HG02973 (cell line): ENCODE measurements around the gene PRKAG2.
"Not testable (repeated sequence)": the region's sequence is repeated elsewhere in the genome, so short reads cannot be mapped to it uniquely, and the experiment has no call there.

Experiments
- ATAC-seq: cut with Tn5 transposase; IDR thresholded peaks from one replicate; pipeline ENCODE4 v1.9.1; 2021; ENCODE audit warnings: moderate library complexity; ENCODE audit not compliant: unreplicated experiment

Gene PRKAG2

DNA sequence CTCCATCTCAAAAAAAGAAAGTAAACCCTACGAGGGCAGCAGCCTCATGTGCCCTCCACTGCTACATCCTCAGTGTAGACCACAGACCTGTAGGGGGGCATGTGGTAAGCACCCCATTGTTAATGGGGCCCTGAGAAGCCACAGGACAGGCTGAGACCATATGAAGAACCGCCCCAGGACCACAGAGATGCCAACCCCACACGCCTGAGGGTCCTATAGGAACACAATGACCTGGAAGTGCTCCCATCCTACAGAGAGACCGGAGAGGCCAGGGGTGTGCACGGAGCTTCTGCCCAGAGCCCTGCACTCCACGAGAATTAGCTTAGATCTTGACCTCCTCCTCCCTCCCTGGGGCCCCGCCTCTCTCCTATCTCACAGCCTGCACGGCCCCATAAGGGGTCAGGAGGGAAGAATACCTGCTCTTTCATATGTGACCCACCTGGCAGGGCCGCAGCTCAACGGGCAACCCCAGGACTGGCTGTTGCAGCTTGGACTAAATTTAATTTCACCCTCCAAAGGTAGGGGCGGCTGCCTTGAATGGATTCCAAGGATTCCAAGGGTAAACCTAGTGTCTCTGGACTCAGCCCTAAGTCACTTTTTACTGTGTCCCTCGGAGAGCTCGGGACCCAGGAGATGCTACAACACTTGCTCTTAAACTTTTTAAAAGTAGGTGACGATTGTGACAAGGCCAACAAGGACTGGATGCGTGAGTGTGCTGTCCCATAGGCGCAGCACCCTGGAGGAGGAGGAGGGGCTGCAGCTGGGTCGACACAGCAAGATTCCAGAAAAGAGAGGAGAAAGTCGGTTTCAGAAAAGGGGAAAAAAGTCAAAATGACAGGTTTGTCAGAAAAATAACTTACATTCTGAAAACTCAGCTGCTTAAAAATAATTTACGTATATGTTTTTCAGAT lies 24.2 kb downstream of the PRKAG2 start:
- ATAC-seq = no peak

DNA sequence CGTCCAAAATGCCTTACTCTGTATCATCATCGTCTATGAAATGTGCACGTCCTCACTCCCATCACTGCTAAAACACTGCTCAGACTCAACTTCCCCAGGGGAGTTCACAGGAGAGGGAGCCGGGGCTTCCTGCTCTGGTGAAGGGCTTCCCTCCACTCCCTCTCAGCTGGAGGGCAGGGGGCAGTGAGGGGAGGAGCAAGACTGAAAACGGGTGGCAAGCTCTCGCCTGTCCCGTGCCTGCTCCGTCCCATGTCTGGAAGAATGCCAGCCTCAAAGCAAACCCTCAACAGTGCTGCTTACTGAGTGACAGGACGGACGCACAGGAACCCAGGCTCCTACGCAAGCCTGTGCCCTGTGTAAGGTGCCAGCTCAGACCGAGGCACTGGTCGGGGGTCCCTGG lies 25.1 kb downstream of the PRKAG2 start:
- ATAC-seq = peak; percentile 22

DNA sequence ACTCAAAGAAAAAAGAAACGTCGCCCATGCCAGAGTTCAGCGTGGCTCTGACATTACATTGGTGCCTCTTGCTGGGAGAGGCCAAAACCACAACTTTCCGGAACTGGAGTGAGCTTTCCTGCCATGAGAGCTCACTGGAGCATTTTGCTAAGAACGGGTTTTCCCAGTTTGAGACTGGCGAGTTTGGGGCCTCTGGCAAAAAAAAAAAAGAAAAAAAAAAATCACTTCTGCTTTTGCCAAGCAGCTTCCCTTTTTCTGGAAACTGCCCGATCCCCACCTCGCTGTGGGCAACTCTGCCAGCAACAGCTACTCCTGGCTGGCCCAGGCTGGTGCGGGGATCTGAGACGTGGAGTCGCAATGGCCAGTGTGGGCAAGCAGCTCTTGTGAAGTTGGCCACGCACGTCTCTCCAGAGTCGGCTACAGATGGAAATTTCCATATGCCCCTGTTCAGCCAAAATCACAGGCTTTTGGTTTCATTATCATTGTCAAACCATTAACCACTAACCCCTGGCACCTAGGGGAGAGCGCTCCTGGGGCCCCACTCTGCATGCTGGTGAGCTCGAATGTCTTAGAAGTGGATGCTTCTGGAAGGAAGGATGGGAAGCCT lies 25.7 kb downstream of the PRKAG2 start:
- peak; percentile 53 for ATAC-seq

DNA sequence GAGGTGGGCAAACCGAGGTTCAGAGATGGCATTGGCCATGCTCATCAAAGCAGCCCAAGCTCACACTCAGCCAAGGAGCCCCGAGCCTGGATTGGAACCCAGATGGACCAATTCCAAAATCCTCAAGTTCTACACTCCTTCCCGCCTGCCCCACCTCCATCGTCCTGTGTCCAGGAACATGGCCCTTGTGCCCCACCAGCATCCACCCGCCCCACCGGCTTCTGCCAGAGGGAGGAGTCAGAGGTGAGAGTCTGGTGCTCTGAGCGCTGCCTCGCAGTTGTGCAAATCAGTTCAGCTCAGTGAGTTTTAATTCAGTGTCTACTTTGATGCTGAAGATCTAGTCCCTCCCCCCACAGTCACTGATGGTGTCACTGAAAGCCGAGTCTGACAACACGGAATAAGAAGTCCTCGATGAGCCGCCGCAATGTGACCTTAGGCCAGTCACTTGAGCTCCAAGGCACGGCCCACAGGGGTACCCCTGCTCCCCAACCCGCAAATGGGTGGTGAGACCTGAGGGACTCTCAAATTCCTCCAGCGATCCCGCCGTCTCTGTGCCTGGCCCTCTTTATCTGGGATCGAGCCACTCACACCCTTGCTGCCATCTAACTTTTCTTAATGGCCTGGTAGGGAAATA lies 26.3 kb downstream of the PRKAG2 start:
- no peak for ATAC-seq

DNA sequence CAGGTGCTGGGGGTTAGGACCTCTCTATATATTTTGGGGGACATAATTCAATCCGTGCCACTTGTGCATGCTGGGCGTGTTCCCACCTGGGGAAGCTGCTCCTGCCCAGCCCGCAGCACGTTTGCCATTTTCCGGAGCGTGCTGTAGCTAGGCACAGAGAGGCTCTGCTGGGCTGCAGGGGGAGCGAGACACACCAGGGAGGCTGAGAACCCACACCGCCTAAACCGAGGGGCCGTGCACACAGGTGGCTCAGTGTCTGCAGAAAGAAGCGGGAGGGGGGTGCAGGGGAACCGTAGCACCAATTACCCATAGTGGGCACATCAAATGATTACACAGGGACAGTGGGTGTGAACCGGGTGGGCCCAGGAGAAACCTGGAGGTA lies 27.0 kb downstream of the PRKAG2 start:
- no peak for ATAC-seq

DNA sequence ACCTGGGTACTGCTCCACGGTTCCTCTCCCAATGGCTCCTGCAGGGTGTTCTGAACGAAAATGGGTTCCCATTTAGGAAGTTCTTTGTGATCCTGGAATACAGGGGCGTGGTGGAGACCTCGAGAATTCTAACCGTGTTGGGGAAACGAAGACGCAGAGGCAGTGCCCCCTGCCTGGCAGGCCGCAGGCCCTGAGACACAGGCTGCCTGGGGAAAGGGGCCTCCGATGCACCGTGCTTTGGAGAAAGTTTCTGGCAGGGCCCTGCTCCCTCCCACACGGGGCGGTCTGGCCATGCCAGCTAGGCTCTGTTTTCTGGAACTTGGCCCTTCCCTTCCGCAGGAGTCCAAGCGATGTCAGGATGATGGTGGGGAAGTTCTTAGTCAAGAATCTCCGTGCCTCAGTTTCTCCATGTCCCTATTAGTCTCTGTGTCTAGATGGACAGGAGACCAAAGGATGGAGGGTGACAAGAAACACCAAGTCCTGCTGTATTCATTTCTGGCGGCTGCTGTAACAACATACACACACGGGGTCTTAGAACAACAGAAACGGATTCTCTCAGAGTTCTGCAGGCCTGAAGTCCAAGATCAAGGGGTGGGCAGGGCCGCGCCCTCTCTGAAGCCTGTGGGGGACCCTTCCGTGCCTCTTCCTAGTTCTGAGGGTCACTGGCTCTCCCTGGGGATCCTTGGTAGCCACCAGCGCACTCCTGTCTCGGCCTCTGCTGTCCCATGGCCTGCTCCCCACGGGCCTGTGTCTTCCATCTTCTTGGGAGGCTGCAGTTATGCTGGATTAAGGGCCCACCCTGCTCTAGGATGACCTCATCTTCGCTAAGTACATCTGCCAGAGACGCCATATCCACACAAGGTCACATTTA lies 27.7 kb downstream of the PRKAG2 start:
- no peak for ATAC-seq

DNA sequence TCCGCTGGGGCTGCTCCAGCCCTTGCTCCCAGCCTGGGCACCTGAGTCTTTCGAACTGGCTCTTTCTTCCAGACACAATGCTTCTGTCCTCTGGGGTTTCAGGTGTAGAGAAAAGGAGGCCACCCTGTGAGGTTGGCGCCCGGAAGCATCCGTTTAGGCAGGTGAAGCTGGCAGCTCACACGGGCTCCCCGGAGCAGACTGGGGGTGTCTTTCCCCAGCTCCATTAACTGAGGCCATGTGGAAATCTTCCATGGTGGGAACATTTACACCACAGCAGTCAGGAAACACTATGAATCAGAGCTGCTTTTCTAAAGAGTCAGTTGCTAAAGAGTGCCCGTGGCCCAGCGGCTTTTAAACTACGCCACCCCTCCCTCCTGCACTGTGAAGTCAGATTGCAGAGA lies 29.2 kb downstream of the PRKAG2 start:
- ATAC-seq = no peak

DNA sequence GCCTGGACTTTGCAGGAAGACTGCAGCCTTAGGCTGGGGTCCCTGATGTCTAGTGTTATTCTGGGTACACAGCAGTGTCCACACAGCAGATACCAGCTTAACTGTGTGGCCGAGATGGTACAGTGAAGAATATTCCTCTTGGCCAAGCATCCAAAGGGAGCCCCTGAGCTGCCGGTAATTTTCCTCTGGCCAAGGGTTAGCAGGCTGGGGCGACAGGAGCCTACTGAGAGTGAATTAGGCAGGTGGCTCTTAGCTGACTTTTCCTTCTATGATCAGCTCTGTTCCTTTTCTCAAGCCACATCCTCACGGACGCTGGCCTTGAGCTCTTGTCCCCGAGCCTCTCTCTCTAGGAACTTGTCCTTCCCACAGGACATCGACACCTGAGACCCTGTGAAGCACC lies 29.8 kb downstream of the PRKAG2 start:
- ATAC-seq = no peak

DNA sequence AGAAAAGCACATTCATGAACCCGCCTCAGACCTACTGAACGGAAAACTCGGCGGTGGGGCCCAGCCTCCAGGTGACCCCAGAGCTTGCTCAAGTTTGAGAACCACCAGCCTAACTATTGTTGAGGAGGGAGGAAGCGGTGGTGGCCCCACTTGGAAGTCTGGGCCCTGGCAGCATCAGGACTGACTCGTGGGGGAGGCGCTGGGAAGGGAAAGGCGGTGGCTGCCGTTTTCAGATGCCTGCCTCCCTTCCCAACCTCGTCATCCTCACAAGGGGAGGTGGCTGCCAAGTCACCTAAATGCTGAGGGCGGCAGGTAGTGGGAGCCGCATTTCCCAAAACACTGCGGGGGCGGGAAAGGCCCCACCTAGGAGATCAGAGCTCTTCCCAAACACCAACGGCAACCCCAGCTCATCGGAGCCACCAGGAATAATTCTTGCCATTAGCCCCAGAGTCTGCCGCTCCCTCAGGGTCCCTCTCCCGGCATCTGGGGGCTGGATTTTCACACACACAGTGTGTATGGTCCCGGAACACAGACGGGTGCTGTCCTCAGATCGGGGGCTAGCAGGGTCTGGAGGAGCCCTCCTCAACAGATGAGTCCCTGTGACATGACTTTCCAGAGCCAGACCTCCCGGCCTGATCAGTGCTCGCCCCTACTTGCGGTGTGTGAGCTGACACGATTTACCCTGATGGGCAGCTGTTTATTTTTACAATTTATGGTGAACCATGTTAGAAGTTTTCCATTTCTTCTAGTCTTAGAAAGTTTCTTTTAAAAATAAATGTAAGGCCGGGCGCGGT lies 31.3 kb downstream of the PRKAG2 start:
- no peak for ATAC-seq

DNA sequence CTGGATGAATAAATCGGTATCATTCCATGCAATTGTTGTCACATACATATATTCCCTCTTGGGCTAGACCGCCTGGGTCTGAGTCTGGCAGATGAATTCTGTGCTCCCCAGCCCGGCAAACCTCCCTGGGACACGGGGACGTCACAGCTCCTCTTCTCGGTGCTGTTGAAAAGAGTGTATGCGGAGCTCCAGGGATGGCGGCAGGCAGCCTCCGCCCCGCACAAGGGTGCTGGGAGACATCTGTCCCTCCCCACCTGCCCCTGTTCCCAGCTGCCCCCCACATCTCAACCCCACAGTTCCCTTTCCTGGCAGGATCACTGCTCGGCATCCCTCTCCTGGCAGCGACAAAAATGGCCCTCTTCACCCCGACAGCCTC lies 32.1 kb downstream of the PRKAG2 start:
- ATAC-seq = no peak

DNA sequence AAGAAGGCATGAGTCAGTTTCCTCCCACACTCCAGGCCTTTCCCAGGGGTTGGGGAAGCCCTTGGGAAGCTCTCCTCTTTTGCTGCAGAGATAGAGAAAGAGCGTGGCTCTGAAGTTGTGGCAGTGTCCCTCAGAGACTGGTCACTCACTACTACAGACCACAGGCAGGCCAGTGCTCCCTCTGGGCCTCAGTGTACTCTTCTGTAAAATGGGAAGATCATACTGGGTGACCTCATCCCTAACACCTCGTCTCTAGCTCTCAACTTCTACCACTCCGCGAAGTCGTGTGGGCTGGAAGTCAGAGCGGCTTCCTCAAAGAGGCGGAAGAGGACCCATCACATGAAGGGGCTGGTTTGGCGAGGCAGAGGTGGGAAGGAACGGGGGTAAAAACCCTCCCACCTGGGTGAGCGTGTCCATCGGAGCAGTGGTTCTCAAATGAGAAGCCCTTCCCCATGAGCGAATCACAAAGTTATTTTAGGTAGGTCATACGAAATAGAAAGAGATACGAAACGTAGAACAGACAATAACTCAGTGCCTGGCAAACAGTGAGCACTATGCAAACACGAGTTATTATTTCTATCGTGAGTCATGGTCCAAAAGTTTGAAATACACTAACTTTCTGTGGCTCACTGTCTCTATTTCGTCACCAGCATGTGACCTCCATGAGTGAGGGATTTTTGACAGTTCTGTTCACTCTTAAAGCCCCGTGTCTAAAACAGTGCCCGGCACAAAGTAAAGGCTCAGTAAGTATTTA lies 32.7 kb downstream of the PRKAG2 start:
- ATAC-seq = no peak

DNA sequence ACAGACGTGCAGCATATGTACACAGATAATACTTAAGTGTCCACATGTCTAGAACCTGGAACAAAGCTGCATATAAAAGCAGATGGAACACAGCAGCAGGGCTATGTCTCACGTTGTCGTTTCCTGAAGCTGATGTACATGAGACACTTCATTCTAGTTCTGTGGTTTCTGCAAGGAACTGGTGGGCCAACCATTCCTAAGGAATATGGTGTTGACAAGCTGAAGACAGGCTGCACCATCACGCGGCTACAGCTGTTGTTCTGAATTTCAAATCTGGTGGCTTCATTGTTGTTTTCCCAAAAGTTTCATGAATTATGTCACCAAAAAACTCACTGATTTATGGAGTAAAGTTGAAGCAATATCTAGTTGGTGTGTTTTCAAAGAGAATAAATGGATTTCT lies 33.7 kb downstream of the PRKAG2 start:
- ATAC-seq = no peak

DNA sequence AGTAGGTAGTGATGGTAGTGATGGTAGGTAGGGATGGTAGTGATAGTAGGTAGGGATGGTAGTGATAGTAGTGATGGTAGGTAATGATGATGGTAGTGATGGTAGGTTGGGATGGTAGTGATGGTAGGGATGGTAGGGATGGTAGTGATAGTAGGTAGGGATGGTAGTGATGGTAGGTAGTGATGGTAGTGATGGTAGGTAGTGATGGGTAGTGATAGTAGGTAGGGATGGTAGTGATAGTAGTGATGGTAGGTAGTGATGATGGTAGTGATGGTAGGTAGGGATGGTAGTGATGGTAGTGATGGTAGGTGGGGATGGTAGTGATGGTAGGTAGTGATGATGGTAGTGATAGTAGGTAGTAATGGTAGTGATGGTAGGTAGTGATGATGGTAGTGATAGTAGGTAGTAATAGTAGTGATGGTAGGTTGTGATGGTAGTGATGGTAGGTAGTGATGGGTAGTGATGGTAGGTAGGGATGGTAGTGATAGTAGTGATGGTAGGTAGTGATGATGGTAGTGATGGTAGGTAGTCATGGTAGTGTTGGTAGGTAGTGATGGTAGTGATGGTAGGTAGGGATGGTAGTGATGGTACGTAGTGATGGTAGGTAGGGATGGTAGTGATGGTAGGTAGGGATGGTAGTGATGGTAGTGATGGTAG lies 35.4 kb downstream of the PRKAG2 start:
- ATAC-seq = not testable (repeated sequence)

DNA sequence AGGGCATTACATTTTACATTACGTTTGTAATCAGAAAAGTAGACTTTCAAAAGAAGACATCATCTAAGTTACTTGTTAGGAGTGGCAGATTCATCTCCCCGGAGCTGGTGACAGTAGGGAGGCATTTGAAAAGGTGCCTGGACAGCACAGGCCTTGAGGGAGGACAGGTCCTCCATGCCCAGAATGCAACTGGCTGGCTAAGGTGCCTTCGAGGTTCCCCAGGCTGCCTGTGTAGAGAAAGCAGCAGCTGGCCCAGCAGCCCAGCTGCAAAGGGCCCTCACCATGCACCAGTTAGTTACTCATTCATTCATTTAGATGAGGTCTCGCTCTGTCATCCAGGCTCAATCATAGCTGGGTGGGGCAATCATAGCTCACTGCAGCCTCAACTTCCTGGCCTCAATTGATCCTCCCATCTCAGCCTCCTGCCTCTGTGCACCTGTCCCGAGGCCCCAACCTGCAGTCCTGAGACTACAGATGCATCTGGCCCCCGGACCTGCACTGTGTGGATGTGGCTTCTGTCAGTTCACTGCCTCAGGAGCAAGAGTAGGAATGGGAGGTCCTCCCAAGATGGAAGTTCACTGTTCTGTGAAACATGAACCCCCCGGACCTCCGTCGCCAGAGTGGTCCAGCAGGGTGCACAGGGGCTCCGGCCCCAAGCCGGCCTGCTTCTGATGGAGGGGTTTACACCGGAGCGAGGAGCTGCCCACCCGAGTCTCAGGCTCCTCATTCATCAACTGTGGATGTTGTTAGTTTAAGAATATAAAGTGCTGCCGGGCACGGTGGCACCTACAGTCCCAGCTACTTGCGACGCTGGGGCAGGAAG lies 36.6 kb downstream of the PRKAG2 start:
- no peak for ATAC-seq

DNA sequence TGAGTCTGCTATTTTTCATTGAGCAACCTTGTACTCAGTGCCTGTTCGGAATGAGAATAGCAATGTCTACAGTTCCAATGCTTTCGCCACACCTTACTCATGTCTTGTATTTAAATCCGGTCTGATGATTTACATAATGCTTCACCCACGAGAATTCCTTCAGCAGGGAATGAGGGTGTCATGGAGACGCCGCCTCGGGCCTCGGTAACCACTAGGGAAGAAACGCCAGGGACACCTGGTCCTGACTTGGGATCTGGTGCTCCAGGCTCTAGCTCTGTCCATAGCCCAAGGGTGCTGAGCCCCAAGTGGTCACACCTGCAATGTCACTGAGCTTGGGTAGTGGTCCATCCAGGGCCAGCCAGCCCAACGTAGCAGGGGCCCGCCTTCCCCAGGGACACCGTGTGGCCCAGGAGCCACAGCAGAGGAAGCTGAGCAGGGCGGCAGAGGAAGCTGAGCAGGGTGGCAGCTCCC lies 37.4 kb downstream of the PRKAG2 start:
- no peak for ATAC-seq

DNA sequence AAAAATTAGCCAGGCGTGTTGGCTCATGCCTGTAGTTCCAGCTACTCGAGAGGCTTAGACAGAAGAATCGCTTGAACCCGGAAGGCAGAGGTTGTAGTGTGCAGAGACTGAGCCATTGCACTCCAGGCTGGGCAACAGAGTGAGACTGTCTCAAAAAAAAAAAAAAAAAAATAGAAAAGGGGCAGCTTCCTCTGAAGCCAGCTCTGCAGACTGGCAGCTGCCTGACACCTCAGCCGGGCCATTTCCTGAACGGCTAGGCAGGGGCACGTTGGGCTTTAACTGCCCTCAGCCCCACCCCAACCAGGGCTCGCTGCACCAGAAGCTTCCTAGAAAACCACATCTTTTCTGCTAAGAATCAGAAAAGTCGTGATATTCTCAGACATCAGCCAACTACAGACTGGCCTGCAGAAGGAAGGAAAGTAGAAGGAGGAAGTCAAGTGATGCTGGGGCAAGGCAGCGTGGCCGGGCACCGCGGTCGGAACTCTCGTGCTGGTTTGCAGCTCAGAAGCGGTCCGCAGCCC lies 38.0 kb downstream of the PRKAG2 start:
- no peak for ATAC-seq

DNA sequence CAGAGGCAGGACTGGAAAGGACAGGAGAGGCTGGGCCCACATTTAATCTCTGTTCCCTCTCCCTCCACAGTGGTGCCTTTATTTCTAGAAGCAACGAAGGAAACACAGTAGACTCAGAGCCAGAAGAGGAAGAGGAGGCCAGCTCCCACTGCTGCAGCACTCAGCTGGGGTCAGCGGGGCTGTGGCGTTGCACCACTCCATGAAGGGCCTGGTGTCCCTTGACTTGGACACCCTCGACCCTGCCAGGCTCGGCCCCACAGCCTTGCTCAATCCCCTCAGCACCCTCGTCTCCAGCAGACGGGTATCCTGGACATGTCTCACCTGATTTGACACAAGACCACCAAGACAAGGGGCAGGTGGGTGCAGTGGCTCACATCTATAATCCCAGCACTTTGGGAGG lies 38.8 kb downstream of the PRKAG2 start:
- ATAC-seq = no peak
